Measurements from ENCODE around the gene PGM2L1. TPM values are rescaled to one million over a fixed set of nuclear protein-coding genes. Genes with fewer than 3 reads are reported as not detected.
A peak's percentile ranks its signal among the peaks of the same experiment; 100 is the strongest.
"Not testable (repeated sequence)": the region's sequence is repeated elsewhere in the genome, so short reads cannot be mapped to it uniquely, and the experiment has no call there.

The PGM2L1 gene
- total and polyA plus RNA-seq, 2 experiments from 2014 or later, result 4.7 to 5.6 TPM

GRCh38 chr11:74370123-74370522 is 28.1 kb downstream of the PGM2L1 start:
- Histone ChIP-seq H3K4me1 (ENCODE audit: low read depth) (no peaks in the 10 kb centered on the region), H3K27me3 (no peaks in the 10 kb centered on the region), H3K36me3 (no peaks in the 10 kb centered on the region), H3K27ac (no peak overlapping the region), H3K4me3 (no peak overlapping the region), H3K9me3 (ENCODE audit: low read depth) (no peaks in the 10 kb centered on the region)
- DNase-seq (ENCODE audit: low read depth in 1 of 2, low spot score in 1 of 2), result no peak
- TF ChIP-seq, protein P1, sequence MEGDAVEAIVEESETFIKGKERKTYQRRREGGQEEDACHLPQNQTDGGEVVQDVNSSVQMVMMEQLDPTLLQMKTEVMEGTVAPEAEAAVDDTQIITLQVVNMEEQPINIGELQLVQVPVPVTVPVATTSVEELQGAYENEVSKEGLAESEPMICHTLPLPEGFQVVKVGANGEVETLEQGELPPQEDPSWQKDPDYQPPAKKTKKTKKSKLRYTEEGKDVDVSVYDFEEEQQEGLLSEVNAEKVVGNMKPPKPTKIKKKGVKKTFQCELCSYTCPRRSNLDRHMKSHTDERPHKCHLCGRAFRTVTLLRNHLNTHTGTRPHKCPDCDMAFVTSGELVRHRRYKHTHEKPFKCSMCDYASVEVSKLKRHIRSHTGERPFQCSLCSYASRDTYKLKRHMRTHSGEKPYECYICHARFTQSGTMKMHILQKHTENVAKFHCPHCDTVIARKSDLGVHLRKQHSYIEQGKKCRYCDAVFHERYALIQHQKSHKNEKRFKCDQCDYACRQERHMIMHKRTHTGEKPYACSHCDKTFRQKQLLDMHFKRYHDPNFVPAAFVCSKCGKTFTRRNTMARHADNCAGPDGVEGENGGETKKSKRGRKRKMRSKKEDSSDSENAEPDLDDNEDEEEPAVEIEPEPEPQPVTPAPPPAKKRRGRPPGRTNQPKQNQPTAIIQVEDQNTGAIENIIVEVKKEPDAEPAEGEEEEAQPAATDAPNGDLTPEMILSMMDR (IDR thresholded peaks at IDR 0.05; ENCODE audit: low read depth, low read length), result no peak

DNA sequence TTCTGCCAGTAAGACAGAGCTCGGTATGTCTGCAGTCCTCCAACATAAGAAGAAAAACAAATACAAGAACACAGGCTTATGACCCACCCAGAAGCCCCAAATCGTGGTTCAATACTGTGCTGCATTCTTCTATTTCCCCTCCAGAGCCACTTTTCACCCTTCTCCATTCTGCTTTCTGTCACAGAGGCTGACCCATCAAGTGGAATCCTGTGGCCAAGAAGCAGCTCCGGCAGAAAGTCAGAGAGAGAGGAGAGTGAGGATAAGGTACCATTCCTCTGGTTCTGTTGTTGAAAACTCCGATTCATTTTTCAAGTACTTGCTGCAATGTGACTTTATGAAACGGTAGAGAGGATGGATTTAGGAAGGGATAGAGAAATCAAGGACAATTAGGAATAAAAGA is 30.4 kb downstream of the PGM2L1 start:
- TF ChIP-seq, protein P1 (IDR thresholded peaks at IDR 0.05; ENCODE audit: low read depth, low read length), result no peak
- no peak for DNase-seq (ENCODE audit: low read depth in 1 of 2, low spot score in 1 of 2)
- no peaks in the 10 kb centered on the region for H3K27me3 ChIP-seq
- H3K4me3 ChIP-seq, result no peak overlapping the region
- H3K4me1 ChIP-seq (ENCODE audit: low read depth), result no peaks in the 10 kb centered on the region
- no peaks in the 10 kb centered on the region for H3K36me3 ChIP-seq
- H3K9me3 ChIP-seq (ENCODE audit: low read depth), result no peaks in the 10 kb centered on the region
- H3K27ac ChIP-seq, result no peak overlapping the region

- Histone ChIP-seq H3K36me3 (no peaks in the 10 kb centered on the region), H3K4me3 (no peak overlapping the region), H3K27me3 (no peaks in the 10 kb centered on the region), H3K4me1 (ENCODE audit: low read depth) (no peaks in the 10 kb centered on the region), H3K9me3 (ENCODE audit: low read depth) (no peaks in the 10 kb centered on the region), H3K27ac (no peak overlapping the region)
- peak; percentile 3 to 92 for DNase-seq (ENCODE audit: low read depth in 1 of 2, low spot score in 1 of 2)
- TF ChIP-seq, protein P1 (IDR thresholded peaks at IDR 0.05; ENCODE audit: low read depth, low read length), result no peak
These were observed 31.7 kb downstream of the PGM2L1 start for GRCh38 chr11:74366576-74366975.

DNA sequence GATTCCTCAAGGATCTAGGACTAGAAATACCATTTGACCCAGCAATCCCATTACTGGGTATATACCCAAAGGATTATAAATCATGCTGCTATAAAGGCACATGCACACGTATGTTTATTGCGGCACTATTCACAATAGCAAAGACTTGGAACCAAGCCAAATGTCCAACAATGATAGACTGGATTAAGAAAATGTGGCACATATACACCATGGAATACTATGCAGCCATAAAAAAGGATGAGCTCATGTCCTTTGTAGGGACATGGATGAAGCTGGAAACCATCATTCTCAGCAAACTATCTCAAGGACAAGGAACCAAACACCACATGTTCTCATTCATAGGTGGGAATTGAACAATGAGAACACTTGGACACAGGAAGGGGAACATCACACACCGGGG is 32.4 kb downstream of the PGM2L1 start:
- not testable (repeated sequence) for DNase-seq (ENCODE audit: low read depth in 1 of 2, low spot score in 1 of 2); H3K27me3 ChIP-seq; H3K36me3 ChIP-seq; H3K4me1 ChIP-seq (ENCODE audit: low read depth); H3K9me3 ChIP-seq (ENCODE audit: low read depth); H3K27ac ChIP-seq; H3K4me3 ChIP-seq

DNA sequence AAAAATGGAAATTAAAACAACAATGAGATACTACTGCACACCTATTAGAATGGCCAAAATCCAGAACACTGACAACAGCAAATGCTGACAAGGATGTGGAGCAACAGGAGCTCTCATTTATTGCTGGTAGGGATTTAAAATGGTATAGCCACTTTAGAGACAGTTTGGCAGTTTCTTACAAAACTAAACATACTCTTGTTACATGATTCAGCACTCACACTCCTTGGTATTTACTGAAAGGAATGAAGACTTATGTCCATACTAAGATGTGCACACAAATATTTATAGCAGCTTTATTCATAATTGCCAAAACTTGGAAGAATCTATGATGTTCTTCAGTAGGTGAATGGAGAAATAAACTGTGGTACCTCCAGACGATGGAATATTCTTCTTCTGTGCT is 40.8 kb downstream of the PGM2L1 start:
- H3K27me3 ChIP-seq, result no peaks in the 10 kb centered on the region
- TF ChIP-seq, protein P1 (IDR thresholded peaks at IDR 0.05; ENCODE audit: low read depth, low read length), result no peak
- H3K27ac ChIP-seq, result no peak overlapping the region
- H3K4me3 ChIP-seq, result no peak overlapping the region
- H3K36me3 ChIP-seq, result no peaks in the 10 kb centered on the region
- no peaks in the 10 kb centered on the region for H3K9me3 ChIP-seq (ENCODE audit: low read depth)
- no peak for DNase-seq (ENCODE audit: low read depth in 1 of 2, low spot score in 1 of 2)
- no peaks in the 10 kb centered on the region for H3K4me1 ChIP-seq (ENCODE audit: low read depth)

DNA sequence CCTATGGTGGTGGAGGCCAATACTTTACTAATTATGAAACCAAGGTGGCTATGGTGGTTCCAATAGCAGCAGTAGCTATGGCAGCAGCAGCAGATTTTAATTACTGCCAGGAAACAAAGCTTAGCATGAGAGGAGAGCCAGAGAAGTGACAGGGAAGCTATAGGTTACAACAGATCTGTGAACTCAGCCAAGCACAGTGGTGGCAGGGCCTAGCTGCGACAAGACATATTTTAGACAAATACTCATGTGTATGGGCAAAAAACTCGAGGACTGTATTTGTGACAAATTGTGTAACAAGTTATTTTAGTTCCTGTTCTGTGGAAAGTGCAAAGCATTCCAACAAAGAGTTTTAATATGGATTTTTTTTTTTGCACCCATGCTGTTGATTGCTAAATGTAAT is 42.6 kb downstream of the PGM2L1 start:
- TF ChIP-seq, protein P1 (IDR thresholded peaks at IDR 0.05; ENCODE audit: low read depth, low read length), result no peak
- no peak for DNase-seq (ENCODE audit: low read depth in 1 of 2, low spot score in 1 of 2)
- no peak overlapping the region for H3K27ac ChIP-seq
- H3K9me3 ChIP-seq (ENCODE audit: low read depth), result no peaks in the 10 kb centered on the region
- no peaks in the 10 kb centered on the region for H3K36me3 ChIP-seq
- no peaks in the 10 kb centered on the region for H3K4me1 ChIP-seq (ENCODE audit: low read depth)
- H3K4me3 ChIP-seq, result no peak overlapping the region
- H3K27me3 ChIP-seq, result no peaks in the 10 kb centered on the region
